Ramos (cell line): Measurements from ENCODE around the gene ASTN2.

Experiments used
- in situ Hi-C: fragments of 300-500 bp; cut with MboI; formaldehyde crosslinking; loops from one replicate; pipeline ENCODE4 v1.14.3; 2022; ENCODE audit warnings: low sequenced_read_pairs; ENCODE audit not compliant: unreplicated experiment

ASTN2 gene

DNA sequence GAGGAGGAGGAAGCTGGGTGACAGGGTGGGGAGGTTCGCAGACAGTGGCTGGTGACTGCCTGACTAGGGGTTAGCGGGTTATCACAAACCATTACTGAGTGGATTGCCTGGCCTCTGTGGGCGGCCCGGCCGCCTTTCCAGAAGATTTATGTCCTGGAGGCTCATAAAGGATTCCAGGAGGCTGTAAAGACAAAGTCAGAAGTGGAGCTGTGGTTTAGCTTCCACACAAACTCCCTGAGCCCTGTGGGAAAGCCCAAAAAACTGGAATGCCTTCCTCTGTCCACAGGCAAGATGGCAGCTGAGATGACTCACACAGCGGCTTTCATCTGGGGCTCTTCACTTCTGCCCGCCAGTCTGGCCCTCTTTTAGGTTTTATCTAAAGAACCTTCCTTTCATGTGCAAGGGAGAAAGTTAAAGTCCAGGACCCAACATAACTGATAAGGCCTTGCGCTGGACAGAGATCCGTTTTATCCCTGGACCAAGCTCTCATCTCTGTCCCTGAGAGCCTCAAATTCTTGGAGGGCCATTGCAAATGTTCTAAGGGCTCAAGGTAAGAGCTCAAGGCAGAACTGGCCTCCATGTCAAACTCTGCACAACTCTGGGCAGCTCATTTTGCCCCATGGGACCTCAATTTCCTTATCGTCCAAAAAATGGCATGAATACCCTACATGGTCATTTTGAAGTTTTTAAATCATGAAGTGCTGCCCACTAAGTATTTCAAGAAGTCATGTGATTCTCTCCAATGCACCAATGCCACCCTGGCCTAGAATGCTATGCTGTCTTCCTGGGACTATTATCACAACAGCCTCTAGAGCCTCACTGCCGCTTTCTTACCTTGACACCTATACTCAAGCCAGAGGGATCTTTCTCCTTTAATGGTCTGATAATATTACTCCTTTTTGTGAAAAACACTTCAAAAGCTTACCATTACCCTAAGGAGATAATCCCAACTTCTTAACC is 977.2 kb downstream of the ASTN2 start:
- in situ Hi-C loops = no loop called here

DNA sequence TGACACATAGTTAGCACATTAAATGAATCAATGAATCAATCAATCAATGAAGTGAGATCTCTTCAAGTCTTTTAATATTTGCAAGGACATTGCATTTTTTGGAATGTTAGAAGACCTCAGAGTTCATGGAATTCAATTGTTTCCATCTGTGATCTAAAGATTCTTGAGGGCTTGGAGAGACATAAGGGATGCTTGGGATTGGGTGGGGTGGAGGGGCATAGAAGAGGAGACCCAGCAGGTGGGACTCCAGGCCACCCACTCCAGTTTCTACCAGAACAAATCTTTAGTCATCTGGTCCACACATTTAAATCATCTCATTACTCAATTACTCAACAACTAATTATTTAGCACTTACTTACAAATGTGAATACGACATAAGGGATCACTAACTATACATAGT is 978.7 kb downstream of the ASTN2 start:
- in situ Hi-C loops = no loop called here

DNA sequence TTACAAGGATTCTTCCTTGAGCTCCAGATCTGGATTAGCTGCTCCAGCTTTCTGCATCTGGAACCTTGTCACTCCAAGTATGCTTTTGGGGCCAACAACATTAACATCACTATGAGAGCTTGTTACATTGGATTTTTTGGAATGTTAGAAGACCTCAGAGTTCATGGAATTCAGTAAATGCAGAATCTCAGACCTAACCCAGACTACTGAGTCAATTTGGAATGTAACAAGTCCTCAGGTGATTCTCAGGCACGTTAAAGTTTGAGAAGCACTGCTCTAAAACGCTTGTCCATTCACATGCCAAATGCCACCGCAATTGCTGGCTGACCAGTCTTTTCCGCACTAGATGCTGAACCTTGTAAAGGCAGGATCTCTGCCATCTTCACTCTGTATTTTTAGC is 979.2 kb downstream of the ASTN2 start:
- in situ Hi-C loops = no loop called here

DNA sequence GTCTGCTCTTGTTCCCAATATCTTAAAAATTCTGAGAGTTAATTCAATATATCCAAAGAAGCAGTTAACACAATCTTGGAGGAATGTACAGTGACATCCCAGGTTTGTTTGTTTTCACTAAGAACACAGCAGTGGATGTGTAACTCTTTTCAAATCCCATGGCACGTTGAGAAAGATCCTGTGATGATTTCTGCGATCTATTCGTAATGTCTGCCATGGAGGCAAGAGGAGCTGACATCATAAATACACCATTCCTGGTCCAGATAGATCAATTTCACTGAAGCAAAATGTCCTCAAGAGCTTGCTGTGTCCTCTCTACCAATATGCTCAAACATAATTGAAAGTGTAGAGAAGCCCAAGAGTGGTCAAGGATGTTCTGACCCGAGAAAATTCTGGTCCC is 980.5 kb downstream of the ASTN2 start:
- in situ Hi-C loops = no loop called here

DNA sequence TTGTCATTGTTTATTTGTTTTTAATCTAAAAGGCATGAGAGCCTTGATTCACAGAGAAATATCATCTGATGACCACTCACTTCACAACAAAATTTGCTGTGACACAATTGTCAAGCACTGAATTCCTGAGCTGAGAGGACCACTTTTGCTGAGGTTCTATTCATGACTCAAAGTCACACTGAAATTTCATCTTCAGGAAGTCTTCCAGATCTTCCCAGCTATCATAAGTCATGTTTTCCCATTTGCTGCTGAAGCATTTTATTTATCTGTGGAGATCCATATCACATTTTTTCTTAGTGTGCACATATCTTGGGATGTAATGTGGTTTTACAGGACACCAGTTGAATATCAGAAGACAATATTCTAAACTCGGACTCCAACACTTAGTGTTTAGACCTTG is 982.8 kb downstream of the ASTN2 start:
- in situ Hi-C loops = no loop called here

DNA sequence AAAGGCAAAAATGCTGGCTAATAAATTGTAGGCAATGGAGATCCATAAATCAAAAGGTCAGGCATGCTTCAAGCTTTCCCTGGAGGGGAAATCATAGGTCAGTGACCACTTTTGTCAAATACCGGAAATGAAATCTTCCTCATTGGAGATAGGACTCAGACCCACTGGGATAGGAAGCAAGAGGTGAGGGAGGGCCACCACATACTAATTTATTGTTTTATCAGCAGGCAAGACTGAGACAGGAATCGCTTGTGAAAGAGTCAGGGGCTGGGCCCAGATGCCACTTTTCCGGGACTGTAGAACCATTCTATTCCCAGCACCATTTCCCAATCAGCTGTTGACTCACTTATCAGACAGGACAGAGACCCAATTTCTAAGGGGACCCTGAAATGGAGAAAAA is 984.0 kb downstream of the ASTN2 start:
- in situ Hi-C loops = no loop called here

DNA sequence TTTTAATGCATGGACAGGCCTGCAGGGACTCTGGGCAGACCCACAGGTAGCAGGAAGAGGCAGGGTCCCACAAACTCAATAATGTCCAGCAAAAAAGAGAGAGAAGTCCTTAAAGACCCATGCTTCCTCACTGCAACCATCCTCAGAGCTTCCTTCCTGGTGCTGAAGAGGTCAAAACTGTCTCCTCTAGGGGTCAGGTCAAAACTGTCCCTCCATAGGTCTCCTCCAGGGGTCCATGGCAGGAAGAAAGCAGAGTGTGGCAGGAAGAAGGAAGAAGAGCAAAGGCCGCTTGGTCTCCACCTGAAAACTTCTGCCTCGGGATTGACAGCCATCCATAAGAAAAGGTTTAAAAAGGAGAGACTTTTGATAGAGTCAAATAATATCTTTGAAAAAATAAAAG is 989.6 kb downstream of the ASTN2 start:
- in situ Hi-C loops = no loop called here

DNA sequence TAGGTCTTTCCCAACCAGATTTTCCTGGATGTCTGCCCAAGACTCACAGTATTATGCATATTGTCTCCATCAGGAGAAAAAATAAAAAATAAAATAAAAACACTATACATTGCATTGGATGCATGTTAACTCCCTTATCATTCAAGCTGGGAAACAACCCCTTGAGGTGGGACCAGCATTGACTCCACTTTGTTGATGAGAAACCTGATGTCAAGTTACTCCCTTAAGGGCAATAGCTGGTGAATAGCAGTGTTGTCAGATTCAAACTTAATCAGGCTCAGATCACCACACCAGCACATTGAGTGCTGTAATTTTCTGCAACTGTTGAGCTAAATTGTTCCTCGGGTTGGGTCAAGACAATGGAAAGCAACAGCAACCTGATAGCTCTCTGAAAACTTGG is 991.7 kb downstream of the ASTN2 start:
- in situ Hi-C loops = no loop called here

DNA sequence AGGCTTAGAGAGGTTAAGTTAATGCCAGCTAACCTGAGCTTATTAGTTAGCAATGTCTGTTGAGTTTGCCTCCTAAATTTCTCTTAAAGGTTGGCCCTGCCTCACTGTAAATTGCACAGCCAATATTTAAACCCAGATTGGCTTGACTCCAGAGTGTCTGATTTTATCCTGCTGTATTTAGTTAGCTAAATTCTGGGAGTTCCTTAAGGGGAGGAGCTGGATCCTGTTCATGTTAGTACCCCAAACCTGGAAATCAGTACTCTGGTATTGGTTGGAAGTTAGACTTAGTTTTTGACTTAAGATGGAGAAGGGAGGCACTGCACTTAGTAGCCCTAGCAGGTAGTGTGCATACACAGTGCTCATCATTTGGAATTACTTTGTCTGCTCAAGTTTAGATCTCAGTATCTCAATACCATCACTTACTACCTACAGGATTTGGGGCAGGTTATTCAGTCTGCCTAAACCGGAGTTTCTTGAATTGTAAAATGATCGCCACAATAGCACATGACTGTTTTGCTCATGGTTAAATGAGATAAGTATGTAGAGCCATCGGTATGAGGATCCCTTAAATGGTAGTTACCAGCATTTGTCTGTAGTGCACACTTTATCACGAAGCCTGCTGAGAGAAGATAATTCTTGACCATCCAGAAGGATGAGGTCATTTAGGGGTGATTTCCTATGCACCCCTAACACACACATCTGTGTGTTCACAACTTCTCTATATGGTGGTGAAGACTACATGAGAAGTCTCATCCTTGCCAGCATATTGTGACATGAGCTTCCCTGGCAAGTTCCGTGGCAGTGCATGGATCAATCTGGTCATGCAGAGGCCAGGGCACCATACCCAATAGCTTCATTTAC is 992.5 kb downstream of the ASTN2 start:
- in situ Hi-C loops = no loop called here

DNA sequence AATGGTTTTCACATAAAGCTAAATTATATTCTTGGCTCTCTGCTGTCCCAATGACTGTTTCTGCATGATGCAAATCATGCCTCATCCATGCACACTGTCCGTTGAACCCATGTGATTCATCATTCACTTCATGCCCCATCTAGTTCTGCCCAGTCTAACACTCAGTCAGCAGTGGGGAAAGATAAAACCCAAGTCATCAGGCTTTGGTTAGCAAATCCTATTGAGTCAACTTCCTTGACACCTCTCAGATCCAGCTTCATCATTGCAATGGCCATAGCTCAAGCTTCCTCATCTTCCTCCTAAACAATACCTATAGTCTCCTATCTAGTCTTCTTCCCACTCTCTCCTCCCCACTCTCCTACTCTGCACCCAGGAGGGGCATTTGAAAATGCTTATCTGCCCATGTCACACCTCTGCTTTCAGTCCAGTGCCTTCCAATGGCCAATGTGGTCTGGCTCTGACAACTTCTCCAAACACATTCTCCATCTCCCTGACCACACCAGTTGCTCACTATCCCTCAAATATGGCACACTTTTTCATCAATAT is 993.8 kb downstream of the ASTN2 start:
- in situ Hi-C loops = no loop called here

DNA sequence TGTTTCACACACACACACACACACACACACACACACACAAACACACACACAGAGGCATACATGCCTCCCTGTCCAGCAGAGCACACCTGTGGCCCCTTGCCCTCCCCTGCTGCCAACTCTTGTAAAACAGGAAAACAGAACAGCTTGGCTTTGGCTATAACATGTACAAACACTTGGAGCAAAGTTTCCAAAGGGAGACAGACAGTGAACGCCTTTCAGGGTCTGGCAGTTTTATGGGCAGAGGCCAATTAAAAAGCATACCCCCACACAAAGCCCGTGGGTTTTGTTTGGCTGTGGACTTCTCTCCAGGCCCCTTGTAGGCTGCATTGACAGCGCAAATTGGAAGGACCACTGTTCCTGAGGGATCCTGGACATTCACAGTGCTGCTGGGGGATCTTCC is 995.7 kb downstream of the ASTN2 start:
- in situ Hi-C loops = no loop called here

DNA sequence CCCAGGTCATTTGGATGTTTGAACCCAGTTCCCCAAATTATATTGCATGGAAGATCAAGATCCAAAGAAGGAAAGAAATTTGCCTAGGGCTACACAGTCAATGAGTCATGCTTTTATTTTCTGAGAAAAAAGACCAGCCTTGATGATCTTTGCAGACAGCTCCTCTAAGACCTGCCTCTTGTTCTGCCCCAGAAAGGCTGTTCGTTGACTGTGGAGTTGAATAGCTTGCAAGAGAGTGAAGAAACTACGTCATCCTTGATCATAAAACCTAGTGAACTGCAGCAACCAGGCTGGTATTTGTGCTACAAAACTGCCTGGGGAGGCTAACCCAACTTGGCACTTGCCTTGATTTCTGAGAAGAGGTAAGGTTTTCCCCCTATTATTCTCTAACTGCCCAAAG is 997.4 kb downstream of the ASTN2 start:
- in situ Hi-C loops = no loop called here

DNA sequence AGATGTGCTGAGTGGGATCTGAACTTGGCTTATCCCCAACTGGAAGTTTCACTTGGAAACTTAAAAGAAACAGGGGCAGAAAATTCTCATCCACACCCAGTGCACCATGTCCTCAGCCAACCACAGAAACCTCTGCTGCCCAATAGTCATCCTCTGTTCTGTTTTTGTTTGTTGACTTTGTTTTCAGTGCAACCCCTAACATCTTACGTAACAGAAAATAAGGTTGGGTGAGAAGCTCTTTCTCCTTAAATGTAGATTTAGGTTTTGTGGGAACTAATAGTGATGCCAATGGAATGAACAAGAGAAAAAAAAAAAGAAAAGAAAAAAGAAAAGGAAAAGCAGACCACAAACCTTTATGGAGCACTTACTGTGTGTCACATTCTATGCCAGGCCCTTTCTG is 998.4 kb downstream of the ASTN2 start:
- in situ Hi-C loops = no loop called here

DNA sequence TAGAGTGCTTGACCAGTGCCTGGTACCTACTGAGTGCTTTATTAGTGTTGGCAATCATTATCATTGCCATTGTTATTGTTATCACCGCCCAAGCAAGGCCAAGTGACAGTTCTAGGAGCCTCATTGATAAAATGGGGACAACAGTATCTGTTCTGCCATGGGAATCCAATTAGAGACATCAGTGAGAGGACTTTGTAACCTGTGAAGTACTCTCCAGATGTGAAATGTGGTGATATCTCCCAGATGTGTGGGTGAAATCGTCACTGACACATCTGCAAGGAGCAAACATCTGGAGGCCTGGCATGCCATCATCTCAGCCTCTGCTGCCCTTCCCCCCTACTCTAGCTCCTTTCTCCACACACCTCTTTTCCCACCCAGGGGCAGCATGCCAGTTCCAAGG is 1000.5 kb downstream of the ASTN2 start:
- in situ Hi-C loops = no loop called here

DNA sequence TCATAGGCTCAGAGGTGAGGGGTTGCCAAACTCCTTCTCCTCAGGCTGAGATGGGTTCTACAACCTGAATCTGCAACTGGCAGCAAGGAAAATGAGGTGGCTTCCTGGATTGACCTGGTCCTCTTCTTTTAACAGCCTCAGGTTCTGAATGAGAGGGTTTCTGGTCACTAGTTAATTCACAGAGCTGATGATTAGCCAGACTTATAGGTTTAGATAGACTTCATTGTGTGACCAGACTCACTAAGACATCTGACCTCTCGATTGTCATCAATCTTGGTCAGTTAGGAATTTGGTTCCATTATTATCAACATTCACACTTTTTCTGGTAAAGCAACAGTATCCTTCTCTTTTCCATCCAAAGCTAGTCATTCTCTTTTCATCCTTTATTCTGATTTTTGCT is 1003.4 kb downstream of the ASTN2 start:
- in situ Hi-C loops = no loop called here

DNA sequence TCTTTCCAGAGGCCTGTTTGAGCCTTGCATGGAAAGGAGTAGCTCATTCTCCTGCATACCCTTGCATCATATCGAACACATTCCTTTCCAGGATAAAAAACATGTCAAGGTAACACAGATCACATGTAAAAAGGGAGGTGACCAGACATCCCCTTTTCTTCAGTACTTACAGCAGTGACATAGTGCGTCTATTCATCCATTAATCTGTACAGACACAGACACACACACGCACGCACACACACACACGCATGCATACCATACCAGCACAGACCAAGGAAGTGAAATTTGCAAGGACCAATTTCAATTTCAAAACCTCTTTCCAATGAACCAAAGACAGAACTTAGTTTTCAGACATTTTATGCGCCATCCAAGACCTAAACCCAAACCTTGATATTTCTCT is 1005.2 kb downstream of the ASTN2 start:
- in situ Hi-C loops = no loop called here

DNA sequence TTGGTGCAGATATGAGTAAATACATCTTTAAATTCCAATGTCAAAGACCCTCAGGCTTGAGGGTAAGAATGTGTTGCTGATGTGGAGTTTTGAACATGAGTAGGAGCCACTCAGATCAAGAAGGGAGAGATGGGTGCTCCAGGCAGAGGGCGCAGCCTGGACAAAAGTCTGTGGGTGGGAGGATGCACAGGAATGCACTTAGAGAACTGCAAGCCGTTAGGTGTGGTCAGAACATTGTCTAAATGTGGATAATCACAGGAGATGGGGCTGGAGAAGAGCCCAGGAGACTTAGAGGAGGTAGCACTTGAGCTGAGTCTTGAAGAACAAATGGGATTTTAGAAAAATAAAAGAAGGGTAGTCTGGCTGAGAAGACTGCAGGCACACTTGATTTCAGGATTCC is 1005.7 kb downstream of the ASTN2 start:
- in situ Hi-C loops = no loop called here

DNA sequence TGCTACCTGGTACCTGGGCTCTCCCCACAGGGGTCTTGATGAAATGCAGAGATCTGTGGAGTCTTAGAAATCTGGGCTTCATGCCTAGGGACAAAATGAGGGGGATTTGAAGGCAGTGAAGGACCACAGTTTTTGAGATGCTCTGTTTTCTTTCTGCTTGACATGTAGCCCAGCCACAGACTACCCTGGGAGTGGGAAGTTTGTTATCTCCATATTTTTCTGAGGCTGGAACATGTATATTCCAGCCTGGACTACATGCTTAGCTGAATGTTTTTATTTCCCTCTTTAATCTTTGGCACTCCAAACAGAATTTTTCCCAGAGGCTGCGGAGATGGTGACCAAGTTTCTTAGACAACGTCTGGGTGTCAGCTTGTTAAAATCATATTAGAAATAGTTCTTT is 1008.4 kb downstream of the ASTN2 start:
- in situ Hi-C loops = no loop called here

DNA sequence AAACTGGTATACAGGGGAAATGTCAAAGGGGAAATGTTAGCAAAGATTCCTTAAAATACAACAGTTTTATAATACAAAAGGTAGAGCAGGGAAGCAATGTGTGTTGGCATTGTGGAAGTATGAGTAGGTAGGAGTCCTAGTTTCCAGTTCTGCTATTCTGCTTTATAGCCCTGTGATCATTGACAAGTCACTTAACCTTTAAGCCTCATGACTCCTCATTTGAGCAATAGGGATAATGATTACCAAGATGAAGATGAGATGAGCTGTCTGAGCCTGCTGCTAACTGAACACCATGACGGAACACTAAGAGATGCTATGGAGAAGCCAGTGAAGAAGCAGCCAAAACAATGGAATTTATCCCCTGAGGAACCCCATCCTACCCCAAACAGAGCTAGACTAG is 1009.5 kb downstream of the ASTN2 start:
- in situ Hi-C loops = no loop called here

DNA sequence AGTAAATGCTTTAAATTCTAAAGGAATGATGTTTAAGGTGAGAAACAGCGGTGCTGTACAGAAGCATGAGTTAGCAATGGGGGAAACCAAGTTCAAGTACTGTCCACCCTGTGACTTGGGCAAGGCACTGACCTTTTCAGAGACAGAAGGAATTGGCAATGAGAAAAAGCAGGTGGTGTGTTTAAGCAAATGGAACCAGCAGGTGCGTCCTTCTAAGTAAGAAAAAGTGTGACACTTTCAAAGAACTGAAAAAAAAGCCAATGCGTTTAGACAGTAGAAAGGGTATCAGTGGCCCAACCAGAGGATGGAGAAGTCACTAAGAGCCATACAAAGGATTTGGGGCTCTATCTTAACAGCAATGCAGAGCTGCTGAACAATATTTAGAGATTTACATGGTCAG is 1010.6 kb downstream of the ASTN2 start:
- in situ Hi-C loops = no loop called here

DNA sequence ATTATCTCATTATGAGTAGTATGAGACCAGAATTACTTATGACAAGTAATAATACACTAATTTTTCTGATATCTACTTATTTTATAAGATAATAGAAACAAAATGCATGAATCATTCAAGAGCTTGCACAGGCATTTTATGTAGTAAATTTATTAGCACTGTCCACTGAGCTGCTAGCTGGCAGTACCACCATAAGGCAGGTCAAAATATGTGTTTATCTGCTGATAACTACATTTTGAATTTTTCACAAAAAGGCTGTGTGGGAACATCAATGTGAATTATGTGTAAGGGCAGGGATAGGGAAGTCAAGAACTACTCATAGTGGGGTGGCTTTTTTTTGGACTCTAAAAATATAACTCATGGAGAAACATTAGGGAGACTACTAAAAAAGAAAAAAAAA is 1011.7 kb downstream of the ASTN2 start:
- in situ Hi-C loops = no loop called here
